GM12873 (cell line): ENCODE data around the gene ACSF3.

Experiments
- TF ChIP-seq, protein P1 (sequence below): IDR thresholded peaks from 2 replicates; pipeline ENCODE4 v1.5.1; 2012; ENCODE audit warnings: low read depth, mild to moderate bottlenecking, moderate library complexity, low read length, control low read depth; ENCODE audit not compliant: insufficient read depth; ENCODE audit errors: missing control alignments

ACSF3 gene

DNA sequence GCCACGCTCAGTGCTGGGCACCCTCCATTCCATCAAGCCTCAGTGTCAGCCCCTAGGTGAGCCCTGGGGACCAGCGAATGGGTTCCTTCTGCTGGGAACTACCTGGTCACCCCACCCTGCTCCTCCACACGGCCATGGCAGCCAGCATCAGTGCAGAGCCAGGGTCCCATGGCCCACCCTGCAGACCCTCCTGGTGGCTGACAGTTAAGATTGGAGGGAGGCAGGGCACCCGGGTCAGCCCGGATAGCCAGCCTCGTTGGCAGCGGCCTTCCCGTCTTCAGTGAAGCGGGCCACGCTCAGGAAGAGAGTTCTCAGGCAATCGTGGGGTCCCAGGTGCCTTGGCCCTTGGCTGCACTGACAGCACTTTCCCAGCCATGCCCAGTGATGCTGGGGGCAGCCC lies 37.1 kb upstream of the ACSF3 start:
- TF ChIP-seq, protein P1, sequence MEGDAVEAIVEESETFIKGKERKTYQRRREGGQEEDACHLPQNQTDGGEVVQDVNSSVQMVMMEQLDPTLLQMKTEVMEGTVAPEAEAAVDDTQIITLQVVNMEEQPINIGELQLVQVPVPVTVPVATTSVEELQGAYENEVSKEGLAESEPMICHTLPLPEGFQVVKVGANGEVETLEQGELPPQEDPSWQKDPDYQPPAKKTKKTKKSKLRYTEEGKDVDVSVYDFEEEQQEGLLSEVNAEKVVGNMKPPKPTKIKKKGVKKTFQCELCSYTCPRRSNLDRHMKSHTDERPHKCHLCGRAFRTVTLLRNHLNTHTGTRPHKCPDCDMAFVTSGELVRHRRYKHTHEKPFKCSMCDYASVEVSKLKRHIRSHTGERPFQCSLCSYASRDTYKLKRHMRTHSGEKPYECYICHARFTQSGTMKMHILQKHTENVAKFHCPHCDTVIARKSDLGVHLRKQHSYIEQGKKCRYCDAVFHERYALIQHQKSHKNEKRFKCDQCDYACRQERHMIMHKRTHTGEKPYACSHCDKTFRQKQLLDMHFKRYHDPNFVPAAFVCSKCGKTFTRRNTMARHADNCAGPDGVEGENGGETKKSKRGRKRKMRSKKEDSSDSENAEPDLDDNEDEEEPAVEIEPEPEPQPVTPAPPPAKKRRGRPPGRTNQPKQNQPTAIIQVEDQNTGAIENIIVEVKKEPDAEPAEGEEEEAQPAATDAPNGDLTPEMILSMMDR, result no peak

DNA sequence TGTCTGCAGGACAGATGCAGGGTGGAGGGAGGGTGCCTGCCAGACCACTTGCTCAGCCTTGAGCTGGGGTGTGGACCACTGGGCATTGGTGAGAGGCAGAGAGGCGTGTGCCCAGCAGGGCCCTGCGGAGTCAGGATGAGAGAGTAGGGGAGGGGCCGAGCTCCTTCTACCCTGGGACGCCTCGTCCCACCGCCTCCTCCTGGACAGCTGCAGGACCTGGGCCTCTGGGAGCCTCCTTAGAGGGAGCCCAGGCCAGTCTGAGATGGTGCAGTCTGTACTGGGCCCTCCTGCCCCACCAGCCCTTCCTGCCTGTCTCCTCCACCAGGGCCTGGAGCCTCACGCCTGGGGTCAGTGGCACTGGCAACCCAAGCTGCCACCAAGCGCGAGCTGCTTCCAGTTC lies 35.9 kb upstream of the ACSF3 start:
- TF ChIP-seq, protein P1, result no peak

- TF ChIP-seq, protein P1, result no peak
Observed at GRCh38 chr16:89058812-89059211, 34.8 kb upstream of the ACSF3 start.

DNA sequence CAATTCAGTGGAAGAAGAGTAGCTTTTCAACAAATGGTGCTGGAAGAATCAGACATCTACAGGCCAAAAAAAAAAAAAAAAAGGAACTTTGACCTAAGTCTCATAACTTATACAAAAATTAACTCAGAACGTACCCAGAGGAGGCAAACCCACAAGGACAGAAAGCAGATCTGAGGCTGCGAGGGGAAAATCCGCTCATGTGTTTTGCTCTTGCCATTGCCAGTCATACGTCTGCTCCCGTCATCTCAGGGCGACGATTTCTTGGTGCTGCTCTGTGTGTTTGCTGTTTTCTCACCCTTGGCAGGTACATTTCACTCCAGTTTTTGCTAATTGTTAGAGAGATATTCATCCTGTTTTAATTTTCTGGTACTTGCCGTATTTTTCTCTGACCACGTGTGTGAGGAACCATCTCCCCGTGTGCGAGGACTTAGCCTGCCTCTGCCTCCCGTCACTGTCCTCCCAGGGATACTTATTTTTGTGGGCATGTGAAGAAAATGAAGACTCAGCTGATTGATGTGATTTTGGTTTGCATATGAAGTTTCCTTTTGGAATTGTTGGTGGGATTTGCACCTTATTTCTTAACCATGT lies 33.4 kb upstream of the ACSF3 start:
- TF ChIP-seq, protein P1, result no peak

DNA sequence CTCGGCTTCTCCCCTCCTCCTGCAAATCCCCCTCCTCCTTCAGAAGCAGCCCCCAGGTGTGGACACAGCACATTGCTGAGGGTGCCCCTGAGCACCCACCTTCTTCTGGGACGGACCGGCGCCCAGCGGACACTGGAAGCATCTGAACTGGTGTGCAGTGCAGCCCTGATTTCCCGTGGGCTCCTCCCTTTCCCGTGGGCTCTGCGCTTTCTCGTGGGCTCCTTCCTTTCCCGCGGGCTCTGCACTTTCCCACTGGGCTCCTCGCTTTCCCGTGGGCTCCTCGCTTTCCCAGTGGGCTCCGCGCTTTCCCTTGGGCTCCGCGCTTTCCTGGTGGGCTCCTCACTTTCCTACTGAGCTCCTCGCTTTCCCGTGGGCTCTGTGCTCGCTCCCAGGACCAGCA lies 32.6 kb upstream of the ACSF3 start:
- TF ChIP-seq, protein P1, result no peak

GRCh38 chr16:89061590-89062380 lies 31.9 kb upstream of the ACSF3 start:
- TF ChIP-seq, protein P1, result no peak

GRCh38 chr16:89062389-89063345 lies 31.0 kb upstream of the ACSF3 start:
- TF ChIP-seq, protein P1, result no peak
